ENCODE results near the gene UNC13A.
A peak's percentile ranks its signal among the peaks of the same experiment; 100 is the strongest.

UNC13A gene

DNA sequence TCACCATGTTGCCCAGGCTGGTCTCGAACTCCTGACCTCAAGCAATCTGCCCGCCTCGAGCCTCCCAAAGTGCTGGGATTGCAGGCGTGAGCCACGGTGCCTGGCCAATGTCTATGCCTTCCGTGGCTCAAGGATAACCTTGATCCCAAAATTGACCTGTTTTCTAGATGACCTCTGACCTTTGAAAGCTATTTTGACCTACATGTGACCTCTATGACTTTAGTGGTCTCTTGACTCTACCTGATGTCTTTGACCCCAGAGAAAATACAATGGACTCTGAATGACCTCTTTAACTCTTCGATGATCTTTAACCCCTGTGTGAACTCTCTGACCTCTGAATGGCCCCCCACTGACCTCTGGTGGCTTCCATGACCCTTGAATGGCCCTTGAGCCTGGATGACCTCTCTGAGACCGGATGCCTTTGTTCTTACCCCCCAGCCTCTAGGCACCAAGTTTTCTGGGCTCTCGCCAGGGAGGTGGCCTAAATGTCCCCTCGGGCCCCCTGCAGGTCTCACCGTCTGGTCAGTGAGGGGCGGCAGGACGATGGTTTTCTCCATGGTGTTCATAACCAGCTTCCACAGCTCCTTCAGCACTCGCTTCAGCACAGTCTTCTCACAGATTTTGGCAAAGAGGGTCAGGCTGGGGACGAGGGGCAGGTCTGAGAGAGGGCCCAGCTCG is 63.7 kb downstream of the UNC13A start:
- DNase-seq = no peak

DNA sequence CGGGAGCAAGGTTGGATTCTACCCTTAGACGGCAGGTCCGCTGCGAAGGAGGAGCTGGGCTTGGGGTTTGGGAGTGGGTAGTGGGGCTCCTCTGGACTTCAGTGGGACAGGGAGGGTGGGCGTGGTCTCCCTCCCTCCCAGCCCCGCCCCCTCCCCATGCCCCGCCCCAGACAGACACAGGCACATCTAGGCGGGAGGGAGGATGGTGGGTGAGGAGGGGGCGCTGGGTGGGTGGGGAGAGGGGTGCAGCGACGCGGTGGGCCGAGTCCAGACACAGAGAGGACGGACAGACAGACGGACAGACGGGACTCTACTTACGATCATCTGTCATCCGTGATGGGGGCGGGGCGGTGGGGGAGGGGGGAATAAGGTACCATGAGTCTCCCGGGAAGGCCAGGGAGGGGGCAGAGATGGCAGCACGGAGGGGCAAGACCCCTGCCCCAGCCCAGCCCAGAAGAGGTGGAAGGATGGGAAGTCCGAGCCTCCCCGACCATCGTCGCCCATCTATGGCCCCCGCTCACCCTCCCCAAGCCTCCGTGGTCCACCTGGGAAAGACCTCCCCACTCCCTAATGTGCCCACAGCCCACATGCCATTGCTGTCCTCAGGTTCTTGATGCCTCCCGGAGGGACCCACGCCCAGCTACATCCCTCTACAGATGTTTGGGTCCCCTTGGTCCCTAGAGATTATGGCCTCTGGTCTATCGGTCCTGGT is 64.8 kb downstream of the UNC13A start:
- no peak for DNase-seq

DNA sequence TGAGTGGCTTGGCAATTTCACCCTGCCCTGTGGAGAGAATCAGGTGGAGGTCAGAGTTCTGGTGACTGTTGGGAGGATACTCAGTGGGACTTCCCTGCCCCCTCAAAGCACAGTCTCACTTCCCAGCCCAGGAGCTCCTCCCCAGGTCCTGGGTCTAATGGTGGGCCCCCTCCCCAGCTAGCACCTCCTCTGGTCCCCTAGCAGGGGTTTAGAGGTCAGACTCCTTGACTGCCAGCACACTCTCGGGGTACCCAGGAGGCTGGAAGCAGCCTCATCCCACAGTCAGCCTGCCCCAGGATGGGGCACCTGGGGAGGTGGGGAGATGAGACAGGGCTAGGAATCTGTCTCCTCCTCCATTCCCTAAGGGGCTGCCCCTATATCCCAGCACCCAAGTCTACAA is 67.5 kb downstream of the UNC13A start:
- no peak for DNase-seq

- no peak for DNase-seq
These were observed 69.2 kb downstream of the UNC13A start for GRCh38 chr19:17618936-17619335.

GRCh38 chr19:17618281-17618903 is 69.8 kb downstream of the UNC13A start:
- no peak for DNase-seq

GRCh38 chr19:17617807-17618192 is 70.4 kb downstream of the UNC13A start:
- DNase-seq = no peak

GRCh38 chr19:17616961-17617806 is 71.0 kb downstream of the UNC13A start:
- DNase-seq = peak; percentile 24

- DNase-seq = no peak
These were observed 71.5 kb downstream of the UNC13A start for GRCh38 chr19:17616686-17616960.

- DNase-seq = no peak
These were observed 72.1 kb downstream of the UNC13A start for GRCh38 chr19:17615889-17616685.

DNA sequence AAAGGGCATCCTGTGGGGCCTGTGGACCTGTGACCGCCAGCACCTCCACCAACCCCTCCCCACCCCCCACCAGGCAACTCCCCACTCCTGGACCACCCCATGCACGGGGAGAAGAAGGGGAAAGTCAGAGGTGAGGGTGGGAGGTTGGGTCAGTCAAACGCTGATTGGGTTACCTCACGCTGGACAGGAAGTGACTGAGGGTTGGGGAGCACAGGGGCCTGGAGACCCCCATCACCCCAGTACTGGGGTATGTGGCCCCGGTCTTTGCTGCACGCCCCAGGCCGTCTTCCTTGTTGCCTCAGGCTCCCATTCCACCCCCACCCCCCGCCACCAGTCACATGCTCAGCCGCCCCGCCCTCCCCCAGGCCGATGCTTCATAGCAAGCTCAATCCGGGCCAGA is 73.7 kb downstream of the UNC13A start:
- no peak for DNase-seq

- DNase-seq = no peak
These were observed 76.5 kb downstream of the UNC13A start for GRCh38 chr19:17611462-17612244.

- peak; percentile 22 for DNase-seq
These were observed 77.8 kb downstream of the UNC13A start for GRCh38 chr19:17610384-17610783.

DNA sequence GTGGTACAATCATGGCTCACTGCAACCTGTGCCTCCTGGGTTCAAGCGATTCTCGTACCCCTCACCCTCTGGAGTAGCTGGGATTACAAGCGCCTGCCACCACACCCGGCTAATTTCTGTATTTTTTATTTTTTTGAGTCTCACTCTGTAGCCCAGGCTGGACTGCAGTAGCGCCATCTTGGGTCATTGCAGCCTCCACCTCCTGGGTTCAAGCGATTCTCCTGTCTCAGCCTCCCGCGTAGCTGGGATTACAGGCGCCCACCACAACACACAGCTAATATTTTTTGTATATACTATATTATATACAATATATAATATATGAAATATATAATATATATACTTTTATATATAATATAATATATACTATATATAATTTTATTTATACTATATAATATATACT is 80.2 kb downstream of the UNC13A start:
- no peak for DNase-seq

DNA sequence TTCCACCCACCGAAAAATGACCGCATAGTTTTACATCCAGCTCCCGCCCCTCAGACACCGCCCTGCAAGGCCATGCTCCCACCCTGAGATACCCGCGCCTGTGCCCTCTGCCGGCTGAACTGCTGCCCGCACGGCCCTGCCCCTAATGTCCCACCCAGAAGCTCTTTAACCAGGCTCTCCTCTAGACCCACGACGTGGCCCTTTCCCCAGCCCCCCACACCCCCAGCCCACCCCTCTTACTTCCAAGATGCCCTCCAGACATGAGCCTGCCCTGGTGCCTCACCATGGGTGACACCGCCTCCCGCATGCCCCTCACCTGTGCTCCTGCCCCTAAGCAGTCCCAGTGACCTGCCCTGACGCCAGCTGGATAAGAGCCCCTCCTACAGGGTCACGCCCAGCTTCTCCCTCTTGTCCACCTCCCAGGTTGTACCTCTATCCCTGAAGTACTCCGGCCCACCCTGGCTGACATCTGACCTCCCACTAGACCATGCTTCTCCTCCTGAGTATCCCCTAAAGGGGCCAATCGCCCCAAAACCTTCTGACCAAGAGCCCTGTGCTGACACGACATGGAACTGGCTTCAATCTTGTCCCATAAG is 81.5 kb downstream of the UNC13A start:
- DNase-seq = peak; percentile 38

- DNase-seq = peak; percentile 76
These were observed 82.2 kb downstream of the UNC13A start for GRCh38 chr19:17605761-17606589.

DNA sequence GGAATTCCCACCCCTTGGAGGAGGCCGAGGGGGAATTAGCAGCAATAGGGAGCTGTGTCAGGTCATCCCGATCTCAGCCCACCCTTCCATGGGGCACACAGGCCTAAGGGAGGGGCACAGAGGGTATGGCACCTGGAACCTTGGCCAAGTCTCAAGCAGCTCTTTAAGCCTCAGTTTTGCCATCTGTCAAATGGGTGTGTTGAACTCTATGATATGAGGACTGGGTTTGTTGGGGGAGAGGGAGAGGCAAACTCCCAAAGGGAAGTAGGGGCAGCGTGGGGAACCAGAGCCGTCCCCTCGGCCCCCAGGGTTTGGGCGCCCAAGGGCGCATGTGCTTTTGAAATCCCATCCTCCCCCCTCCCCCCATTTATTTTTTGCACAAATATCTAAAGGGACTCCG is 83.0 kb downstream of the UNC13A start:
- no peak for DNase-seq

DNA sequence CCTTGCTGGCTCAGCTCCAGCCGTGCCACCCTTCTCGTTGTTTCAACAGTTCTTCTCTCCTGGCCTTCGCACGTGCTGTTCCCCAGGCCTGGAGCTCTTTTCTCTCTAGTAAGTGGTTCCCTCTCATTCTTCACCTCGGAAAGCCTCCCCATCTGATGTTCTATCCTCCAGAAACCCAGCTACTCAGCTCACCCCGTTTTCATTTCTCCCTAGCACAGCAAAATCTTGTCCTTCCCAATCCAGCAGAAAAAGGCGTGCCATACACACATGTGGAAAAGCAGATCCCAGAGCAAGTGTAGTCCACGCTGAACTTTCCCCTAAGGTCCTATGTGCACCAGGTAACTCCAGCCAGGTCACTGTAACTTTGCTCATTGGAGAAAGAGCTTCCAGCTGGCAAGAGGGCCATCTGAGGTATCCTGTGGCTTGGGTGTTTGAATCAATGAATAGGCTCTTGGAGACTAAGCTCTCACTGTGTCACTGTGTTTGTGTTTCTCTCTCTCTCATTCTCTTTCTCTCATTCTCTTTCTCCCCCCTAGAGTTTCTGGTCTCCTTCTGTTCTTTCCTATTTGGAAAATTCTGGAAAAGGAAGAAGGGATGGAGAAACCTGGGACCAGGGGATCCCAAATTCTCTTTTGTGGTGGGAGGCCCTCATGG is 83.7 kb downstream of the UNC13A start:
- no peak for DNase-seq

GRCh38 chr19:17602872-17603510 is 85.2 kb downstream of the UNC13A start:
- DNase-seq = no peak

DNA sequence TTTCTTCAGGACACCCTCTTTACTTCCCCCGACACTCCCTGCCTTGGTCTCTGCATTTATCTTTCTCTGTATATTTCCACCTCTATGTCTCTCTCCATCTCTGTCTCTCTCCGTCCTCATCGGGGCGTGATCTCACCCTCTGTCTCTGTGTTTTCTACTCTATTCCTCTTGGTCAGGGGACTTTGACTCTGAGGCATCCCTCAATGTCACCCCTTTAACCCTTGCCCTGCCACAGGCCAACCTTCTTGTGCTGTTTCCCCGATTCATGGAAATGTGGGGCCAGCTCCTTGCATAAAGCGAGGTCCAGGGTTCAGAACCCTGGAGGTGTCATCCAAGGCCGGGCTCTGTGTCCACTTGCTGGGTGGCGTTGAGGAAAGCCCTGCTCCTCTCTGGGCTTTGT is 85.9 kb downstream of the UNC13A start:
- DNase-seq = no peak
